Measurements from ENCODE around the gene SLC37A1. TPM values are rescaled to one million over a fixed set of nuclear protein-coding genes. Genes with fewer than 3 reads are reported as not detected.

The SLC37A1 gene
- total RNA-seq, 1 experiment from 2014 or later: 37.7 TPM

GRCh38 chr21:42576639-42577038, 63.0 kb downstream of the SLC37A1 start:
- H3K27me3 ChIP-seq (ENCODE audit: insufficient read depth, low read length): no peaks in the 10 kb centered on the region
- no peak overlapping the region for H2AK5ac ChIP-seq (ENCODE audit: insufficient read length, low read length)
- no peaks in the 10 kb centered on the region for H3K9me3 ChIP-seq (ENCODE audit: control insufficient read depth, low read depth, low read length)
- no peak overlapping the region for H2BK15ac ChIP-seq (ENCODE audit: low read depth, low read length)
- peaks cover 3% of the 10 kb centered on the region for H3K23me2 ChIP-seq (ENCODE audit: insufficient read length, low read depth, low read length, poor library complexity, severe bottlenecking)
- H3T11ph ChIP-seq (ENCODE audit: low read length): no peak overlapping the region
- H4K20me1 ChIP-seq (ENCODE audit: control insufficient read depth, insufficient read depth, insufficient read length): no peaks in the 10 kb centered on the region
- H3K27ac ChIP-seq (ENCODE audit: insufficient read length, low read depth, low read length): no peak overlapping the region
- no peak overlapping the region for H3K9ac ChIP-seq (ENCODE audit: extremely low read depth, insufficient read length, low read length)
- H4K5ac ChIP-seq (ENCODE audit: insufficient read length, low read depth, low read length): no peak overlapping the region
- no peak overlapping the region for H3K18ac ChIP-seq (ENCODE audit: insufficient read length, low read depth, low read length)
- TF ChIP-seq CTCF (conservative IDR thresholded peaks at IDR 0.05): no peak
- no peak overlapping the region for H2BK12ac ChIP-seq (ENCODE audit: insufficient read length, low read depth, low read length)
- peaks cover 14 to 23% of the 10 kb centered on the region in 2 experiments for H3K9me3 Mint-ChIP-seq
- no peaks in the 10 kb centered on the region for H3K79me2 ChIP-seq (ENCODE audit: insufficient read depth, low read length)
- no peak overlapping the region for H2BK5ac ChIP-seq (ENCODE audit: insufficient read length, low read length)
- peaks cover 0 to 4% of the 10 kb centered on the region in 2 experiments; a peak in 1 of 4 replicates for H3K4me1 Mint-ChIP-seq
- no peak overlapping the region for H3K4ac ChIP-seq (ENCODE audit: low read depth, low read length)
- no peaks in the 10 kb centered on the region for H3K4me1 ChIP-seq (ENCODE audit: insufficient read depth, low read length)
- no peak overlapping the region for H4K8ac ChIP-seq (replicated peaks; ENCODE audit: insufficient read length, low read depth, low read length)
- H3K27ac Mint-ChIP-seq: no peak overlapping the region
- no peak overlapping the region for H3K23ac ChIP-seq (ENCODE audit: insufficient read length, low read depth, low read length)
- no peak overlapping the region for H2BK20ac ChIP-seq (ENCODE audit: low read depth, low read length, poor library complexity, severe bottlenecking)
- no peak overlapping the region for H4K91ac ChIP-seq (ENCODE audit: insufficient read length, low read depth, low read length)
- H3K4me3 Mint-ChIP-seq: no peak overlapping the region
- H3K79me1 ChIP-seq (ENCODE audit: insufficient read depth, low read depth, low read length, poor library complexity, severe bottlenecking): no peaks in the 10 kb centered on the region
- no peak overlapping the region for H3K56ac ChIP-seq (ENCODE audit: insufficient read length, low read depth, low read length)
- H3K36me3 Mint-ChIP-seq (ENCODE audit: insufficient read depth in 1 of 3, low read depth in 3 of 3): peaks cover 29 to 67% (median 55%) of the 10 kb centered on the region in 3 experiments
- no peaks in the 10 kb centered on the region; the same call in 1 of the 2 replicates for H3K27me3 Mint-ChIP-seq (ENCODE audit: low read depth)
- H3K4me2 ChIP-seq (ENCODE audit: insufficient read depth, insufficient read length, low read length): no peak overlapping the region
- no peak for DNase-seq
- H2AFZ ChIP-seq (ENCODE audit: low read length): no peak overlapping the region
- WGBS (ENCODE audit: extremely low coverage, insufficient read length, low lambda C conversion rate): no CpG with 5 or more reads among the region's 1 CpG
- H2BK120ac ChIP-seq (ENCODE audit: low read depth, low read length, poor library complexity, severe bottlenecking): no peak overlapping the region
- H3K14ac ChIP-seq (ENCODE audit: insufficient read depth, low read length): no peak overlapping the region
